ENCODE measurements around the gene BICDL2.

Gene BICDL2

GRCh38 chr16:2980227-2981176 lies 56.2 kb downstream of the BICDL2 start, which contains the start of gene PKMYT1:
TSS of gene PKMYT1 (minus strand) at chr16:2980446. CDS start at chr16:2979657, 789 bp downstream.
- TF ChIP-seq CTCF (IDR thresholded peaks at IDR 0.05; ENCODE audit: extremely low read depth, insufficient read depth, missing control alignments) = no peak
- DNase-seq (ENCODE audit: low spot score) = peak; percentile 100
- in situ Hi-C loops (cut with MboI; ENCODE audit: low pct_unique_long_range_greater_than_20kb, low sequenced_read_pairs, unreplicated experiment) = no loop called here

DNA sequence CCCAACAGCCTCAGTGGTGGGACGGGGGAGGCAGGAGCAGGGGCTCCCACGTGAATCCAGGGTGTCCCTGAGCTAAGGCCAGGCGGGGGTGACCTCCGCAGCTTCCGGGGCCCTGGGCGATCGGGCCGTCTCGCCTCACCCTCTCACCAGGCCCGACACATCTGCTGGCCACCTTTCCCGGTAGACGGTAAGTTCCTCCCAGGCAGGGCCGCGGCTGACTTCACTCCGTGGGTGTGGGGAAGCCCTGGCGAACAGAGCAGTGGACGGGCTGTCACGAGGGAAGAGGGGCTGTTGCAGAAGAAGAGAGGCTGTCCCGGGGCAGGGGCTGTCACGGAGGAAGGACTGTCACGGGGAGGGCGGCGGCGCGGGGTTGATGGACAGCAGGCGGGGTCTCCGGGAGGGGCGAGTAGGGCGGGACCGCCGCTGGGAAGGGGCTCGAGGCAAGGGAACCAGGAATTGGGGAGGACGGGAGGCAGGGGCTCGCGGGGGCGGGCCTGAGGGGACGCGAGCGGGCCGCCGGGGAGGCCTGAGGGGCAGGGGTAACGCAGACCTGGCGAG lies 57.0 kb downstream of the BICDL2 start:
- no peak for TF ChIP-seq CTCF (IDR thresholded peaks at IDR 0.05; ENCODE audit: extremely low read depth, insufficient read depth, missing control alignments)
- DNase-seq (ENCODE audit: low spot score) = peak; percentile 56

More for the DNA sequence above, 57.0 kb downstream of the BICDL2 start:
- in situ Hi-C loops (cut with MboI; ENCODE audit: low pct_unique_long_range_greater_than_20kb, low sequenced_read_pairs, unreplicated experiment) = no loop called here
